Cardiac muscle cell (in vitro differentiated cells and primary cell): ENCODE data around the gene CABLES2. TPM values are rescaled to one million over a fixed set of nuclear protein-coding genes. Genes with fewer than 3 reads are reported as not detected.

Experiments used
- DNase-seq, 2 donors: peaks; one replicate each; pipeline versions ENCODE4 v3.0.0 to v3.0.0-alpha.2; 2010 to 2017; ENCODE audit warnings: low read depth in 1 of 2, low spot score in 1 of 2
- H3K27ac ChIP-seq: fragments of 200-600 bp; sonication (generic); 2 replicates; pipeline ENCODE4 v1.5.1; 2016
- H3K27me3 ChIP-seq: fragments of 200-600 bp; sonication (generic); 2 replicates; pipeline ENCODE4 v1.6.0; 2016; ENCODE audit warnings: control low read depth
- H3K36me3 ChIP-seq: fragments of 200-600 bp; sonication (generic); 2 replicates; pipeline ENCODE4 v1.5.1; 2016; ENCODE audit warnings: control low read depth
- H3K4me1 ChIP-seq: fragments of 200-600 bp; sonication (generic); 2 replicates; pipeline ENCODE4 v1.8.1; 2017; ENCODE audit warnings: low read depth, mild to moderate bottlenecking, mixed run types
- H3K4me3 ChIP-seq: fragments of 200-600 bp; sonication (generic); 2 replicates; pipeline ENCODE4 v1.5.1; 2016; ENCODE audit warnings: mild to moderate bottlenecking
- H3K9me3 ChIP-seq: fragments of 200-600 bp; sonication (generic); 2 replicates; pipeline ENCODE4 v1.5.1; 2017; ENCODE audit warnings: low read depth, mild to moderate bottlenecking, control low read depth
- polyA plus RNA-seq: library from polyadenylated mRNA; unstranded; fragments of >200 nt; fragmentation: Nextera tagmentation; extraction: Ambion mirVana; gene quantifications from 2 replicates; pipeline ENCODE4 v1.2.1, GENCODE V29; 2016
- total RNA-seq: library from RNA; depleted of rRNA; stranded (reverse); fragments of >200 nt; gene quantifications from 2 replicates; pipeline ENCODE4 v1.2.3, GENCODE V29; 2016
- TF ChIP-seq, protein P1 (sequence below): IDR thresholded peaks from 2 replicates; pipeline ENCODE4 v1.5.1; 2012; ENCODE audit warnings: low read depth, mild to moderate bottlenecking, low read length

Gene CABLES2
- total and polyA plus RNA-seq, 2 experiments from 2014 or later = 17.9 to 21.4 TPM

DNA sequence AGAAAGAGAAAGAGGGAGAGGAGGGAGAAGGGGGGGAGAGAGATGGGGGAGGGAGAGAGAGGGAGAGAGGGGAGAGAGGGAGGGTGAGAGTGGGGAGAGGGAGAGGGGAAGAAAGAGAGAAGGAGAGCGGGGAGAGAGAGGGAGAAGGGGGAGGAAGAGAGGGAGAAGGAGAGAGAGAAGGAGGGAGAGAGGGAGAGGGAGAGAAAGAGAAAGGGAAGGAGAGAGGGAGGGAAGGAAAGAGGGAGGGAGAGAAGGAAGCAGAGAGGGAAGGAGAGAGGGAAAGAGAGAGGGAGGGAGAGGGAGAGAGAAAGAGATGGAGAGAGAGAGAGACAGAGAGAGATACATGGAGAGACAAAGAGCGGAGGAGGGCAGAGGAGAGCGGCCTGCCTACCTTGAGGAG lies 44.9 kb upstream of the CABLES2 start:
- no peaks in the 10 kb centered on the region for H3K36me3 ChIP-seq
- no peak overlapping the region for H3K4me3 ChIP-seq
- DNase-seq = no peak
- peaks cover 22% of the 10 kb centered on the region for H3K4me1 ChIP-seq
- H3K27ac ChIP-seq = no peak overlapping the region
- TF ChIP-seq, protein P1, sequence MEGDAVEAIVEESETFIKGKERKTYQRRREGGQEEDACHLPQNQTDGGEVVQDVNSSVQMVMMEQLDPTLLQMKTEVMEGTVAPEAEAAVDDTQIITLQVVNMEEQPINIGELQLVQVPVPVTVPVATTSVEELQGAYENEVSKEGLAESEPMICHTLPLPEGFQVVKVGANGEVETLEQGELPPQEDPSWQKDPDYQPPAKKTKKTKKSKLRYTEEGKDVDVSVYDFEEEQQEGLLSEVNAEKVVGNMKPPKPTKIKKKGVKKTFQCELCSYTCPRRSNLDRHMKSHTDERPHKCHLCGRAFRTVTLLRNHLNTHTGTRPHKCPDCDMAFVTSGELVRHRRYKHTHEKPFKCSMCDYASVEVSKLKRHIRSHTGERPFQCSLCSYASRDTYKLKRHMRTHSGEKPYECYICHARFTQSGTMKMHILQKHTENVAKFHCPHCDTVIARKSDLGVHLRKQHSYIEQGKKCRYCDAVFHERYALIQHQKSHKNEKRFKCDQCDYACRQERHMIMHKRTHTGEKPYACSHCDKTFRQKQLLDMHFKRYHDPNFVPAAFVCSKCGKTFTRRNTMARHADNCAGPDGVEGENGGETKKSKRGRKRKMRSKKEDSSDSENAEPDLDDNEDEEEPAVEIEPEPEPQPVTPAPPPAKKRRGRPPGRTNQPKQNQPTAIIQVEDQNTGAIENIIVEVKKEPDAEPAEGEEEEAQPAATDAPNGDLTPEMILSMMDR = no peak
- H3K27me3 ChIP-seq = no peaks in the 10 kb centered on the region
- H3K9me3 ChIP-seq = no peaks in the 10 kb centered on the region

DNA sequence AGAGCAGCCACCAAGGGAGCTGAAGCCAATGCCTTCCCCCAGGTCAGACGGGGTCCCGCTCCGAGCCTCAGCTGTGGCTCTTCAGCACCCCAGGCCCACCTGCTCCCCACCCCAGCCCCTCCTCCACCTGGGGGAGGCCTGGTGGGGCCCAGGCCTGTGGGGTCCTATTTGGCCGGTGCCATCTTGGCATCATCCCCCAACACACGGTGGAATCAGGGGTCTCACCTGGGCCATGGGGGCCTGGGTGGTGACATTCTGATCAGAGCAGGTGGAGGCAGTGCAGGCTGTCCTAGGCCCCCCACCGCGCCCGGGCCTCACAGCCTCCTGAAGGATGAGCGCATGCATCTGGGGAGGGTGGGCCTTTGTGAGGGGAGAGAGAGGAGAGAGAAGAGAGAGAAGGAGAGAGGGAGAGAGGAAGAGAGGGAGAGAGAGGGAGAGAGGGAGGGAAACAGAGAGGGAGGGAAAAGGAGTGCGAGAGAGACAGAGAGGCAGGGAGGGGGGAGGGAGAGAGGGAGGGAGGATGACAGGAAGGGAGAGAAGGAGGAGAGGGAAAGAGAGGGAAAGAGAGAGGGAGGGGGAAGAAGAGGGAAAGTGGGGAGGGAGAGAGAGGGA lies 44.2 kb upstream of the CABLES2 start:
- TF ChIP-seq, protein P1 = no peak
- H3K9me3 ChIP-seq = no peaks in the 10 kb centered on the region
- no peak overlapping the region for H3K4me3 ChIP-seq
- H3K27me3 ChIP-seq = no peaks in the 10 kb centered on the region
- H3K36me3 ChIP-seq = no peaks in the 10 kb centered on the region
- no peak for DNase-seq
- no peak overlapping the region for H3K27ac ChIP-seq
- H3K4me1 ChIP-seq = peaks cover 29% of the 10 kb centered on the region

DNA sequence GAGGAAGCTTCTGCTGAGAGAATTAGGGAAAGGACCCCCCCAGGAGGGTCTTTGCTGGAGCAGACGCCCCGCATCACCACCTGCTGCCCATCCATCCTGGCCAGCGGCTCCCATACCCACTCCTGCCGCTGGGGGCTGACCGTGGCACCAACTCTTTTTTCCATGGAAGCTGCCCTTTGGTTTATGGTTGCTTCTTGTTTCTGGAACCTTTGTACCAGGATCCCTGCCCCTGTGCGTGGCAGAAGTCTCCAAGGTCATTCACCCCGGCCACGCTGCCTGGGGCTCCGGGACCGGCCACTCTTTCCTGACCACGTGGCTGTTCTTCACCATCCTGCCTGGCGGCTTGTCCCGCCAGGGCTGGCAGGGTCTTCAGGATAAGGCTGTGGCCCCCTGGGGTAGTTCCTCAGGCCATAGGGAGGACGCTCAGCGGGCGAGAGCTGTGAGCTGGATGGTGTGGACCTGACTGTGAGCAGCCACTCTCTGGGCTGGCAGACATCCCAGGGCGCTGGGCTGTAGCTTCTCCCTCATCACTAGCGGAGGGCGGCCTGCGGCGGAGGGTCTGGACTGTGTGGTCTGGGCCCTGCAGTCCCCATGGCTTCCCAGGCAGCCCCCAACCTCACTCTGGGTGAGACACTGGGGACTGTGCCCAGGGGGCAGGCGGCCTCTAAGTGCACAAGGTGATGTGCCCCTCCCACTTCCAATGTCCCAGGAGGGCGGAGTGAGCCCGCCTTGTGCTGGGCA lies 43.0 kb upstream of the CABLES2 start:
- Histone ChIP-seq H3K4me3 (no peak overlapping the region), H3K27ac (no peak overlapping the region), H3K36me3 (no peaks in the 10 kb centered on the region), H3K4me1 (peaks cover 20% of the 10 kb centered on the region), H3K9me3 (no peaks in the 10 kb centered on the region), H3K27me3 (no peaks in the 10 kb centered on the region)
- TF ChIP-seq, protein P1 = no peak
- DNase-seq = no peak

DNA sequence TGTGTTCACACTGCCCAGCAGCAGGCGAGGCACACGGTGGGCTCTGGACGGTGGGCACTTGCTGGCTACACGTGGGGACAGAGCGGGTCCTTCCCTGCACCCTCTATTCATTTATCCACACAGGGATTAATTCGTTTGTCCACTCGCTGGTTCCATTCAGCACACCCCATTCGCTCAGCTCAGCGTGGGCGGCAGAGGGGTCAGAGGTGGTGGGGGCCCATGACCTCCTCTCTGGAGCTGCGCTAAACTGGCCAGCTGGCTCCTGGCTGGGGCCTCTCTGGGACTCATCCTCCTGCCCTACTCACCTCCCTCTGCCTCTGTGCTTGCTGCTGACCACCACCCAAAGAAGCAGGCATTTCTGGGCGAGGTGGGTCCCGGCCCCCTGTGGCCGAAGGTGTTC lies 41.7 kb upstream of the CABLES2 start:
- Histone ChIP-seq H3K4me1 (peaks cover 13% of the 10 kb centered on the region), H3K9me3 (no peaks in the 10 kb centered on the region), H3K4me3 (no peak overlapping the region), H3K36me3 (no peaks in the 10 kb centered on the region), H3K27me3 (no peaks in the 10 kb centered on the region), H3K27ac (no peak overlapping the region)
- TF ChIP-seq, protein P1 = no peak
- DNase-seq = no peak

DNA sequence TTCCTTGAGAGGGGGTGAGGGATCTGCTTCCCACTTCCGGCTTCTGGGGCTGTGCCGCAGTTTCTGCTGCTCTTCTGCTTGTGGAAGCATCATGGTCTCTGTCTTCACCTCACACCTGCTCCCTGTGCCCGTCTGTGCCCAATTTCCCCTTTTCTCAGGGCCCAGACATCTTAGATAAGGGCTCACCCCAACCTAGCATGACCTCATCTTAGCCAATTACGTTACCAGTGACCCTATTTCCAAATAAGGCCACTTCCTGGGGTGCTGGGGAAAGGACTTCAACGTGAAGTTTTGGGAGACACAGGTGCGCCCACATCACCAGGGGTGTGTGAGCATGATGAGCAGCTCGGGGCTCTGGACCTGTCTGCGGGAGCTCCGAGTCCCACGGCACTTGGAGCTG lies 41.0 kb upstream of the CABLES2 start:
- DNase-seq = no peak

More for the DNA sequence above, 41.0 kb upstream of the CABLES2 start:
- H3K9me3 ChIP-seq = no peaks in the 10 kb centered on the region
- TF ChIP-seq, protein P1 = no peak
- no peak overlapping the region for H3K4me3 ChIP-seq
- H3K27me3 ChIP-seq = no peaks in the 10 kb centered on the region
- H3K27ac ChIP-seq = no peak overlapping the region
- H3K4me1 ChIP-seq = peaks cover 9% of the 10 kb centered on the region
- no peaks in the 10 kb centered on the region for H3K36me3 ChIP-seq
